Ishikawa (cell line): Measurements from ENCODE around the gene SLC27A2.

ENCODE experiments used
- CEBPB ChIP-seq: IDR thresholded peaks from 2 replicates; pipeline ENCODE4 v1.6.1; 2012
- CREB1 ChIP-seq: IDR thresholded peaks from 2 replicates; pipeline ENCODE4 v1.6.1; 2012; ENCODE audit warnings: low read depth
- EGR1 ChIP-seq: IDR thresholded peaks from 2 replicates; pipeline ENCODE4 v1.6.1; 2012
- EP300 ChIP-seq: IDR thresholded peaks from 2 replicates; pipeline ENCODE4 v1.6.1; 2012; ENCODE audit warnings: borderline replicate concordance
- FOXM1 ChIP-seq: IDR thresholded peaks from 2 replicates; pipeline ENCODE4 v1.6.1; 2012; ENCODE audit warnings: low read depth, borderline replicate concordance
- MAX ChIP-seq: IDR thresholded peaks from 2 replicates; pipeline ENCODE4 v1.6.1; 2012
- NFIC ChIP-seq: IDR thresholded peaks from 2 replicates; pipeline ENCODE4 v1.6.1; 2012
- RAD21 ChIP-seq: IDR thresholded peaks from 2 replicates; pipeline ENCODE4 v1.6.1; 2012; ENCODE audit warnings: low read depth
- REST ChIP-seq: IDR thresholded peaks from 2 replicates; pipeline ENCODE4 v1.6.1; 2012; ENCODE audit warnings: low read depth, mild to moderate bottlenecking
- TAF1 ChIP-seq: IDR thresholded peaks from 2 replicates; pipeline ENCODE4 v1.6.1; 2012; ENCODE audit warnings: low read depth, mild to moderate bottlenecking
- TCF12 ChIP-seq: IDR thresholded peaks from 2 replicates; pipeline ENCODE4 v1.6.1; 2012; ENCODE audit warnings: low read depth
- TEAD4 ChIP-seq: IDR thresholded peaks from 2 replicates; pipeline ENCODE4 v1.6.1; 2012
- USF1 ChIP-seq: IDR thresholded peaks from 2 replicates; pipeline ENCODE4 v1.6.1; 2012
- YY1 ChIP-seq: IDR thresholded peaks from 2 replicates; pipeline ENCODE4 v1.6.1; 2012; ENCODE audit warnings: low read depth
- ZBTB7A ChIP-seq: IDR thresholded peaks from 2 replicates; pipeline ENCODE4 v1.6.1; 2012; ENCODE audit warnings: low read depth

The SLC27A2 gene

GRCh38 chr15:50260969-50261496 is 79.0 kb downstream of the SLC27A2 start:
- TF ChIP-seq USF1 = no peak
- TF ChIP-seq EGR1 = no peak
- TF ChIP-seq NFIC = no peak
- no peak for TF ChIP-seq TCF12
- TF ChIP-seq FOXM1 = no peak
- TF ChIP-seq MAX = no peak
- TF ChIP-seq TAF1 = no peak
- no peak for TF ChIP-seq EP300
- TF ChIP-seq RAD21 = no peak
- TF ChIP-seq CEBPB = no peak
- no peak for TF ChIP-seq REST
- no peak for TF ChIP-seq TEAD4
- TF ChIP-seq YY1 = no peak
- TF ChIP-seq ZBTB7A = no peak
- no peak for TF ChIP-seq CREB1

GRCh38 chr15:50261981-50262380 is 80.0 kb downstream of the SLC27A2 start:
- TF ChIP-seq NFIC (no peak), CEBPB (no peak), TAF1 (no peak), REST (no peak), EP300 (no peak), MAX (no peak), TCF12 (no peak), USF1 (no peak), ZBTB7A (no peak), FOXM1 (no peak), TEAD4 (no peak), RAD21 (no peak), CREB1 (no peak), EGR1 (no peak), YY1 (no peak)

GRCh38 chr15:50262533-50262932 is 80.5 kb downstream of the SLC27A2 start:
- TF ChIP-seq EP300 = no peak
- no peak for TF ChIP-seq TCF12
- TF ChIP-seq CREB1 = no peak
- TF ChIP-seq TAF1 = no peak
- TF ChIP-seq MAX = no peak
- TF ChIP-seq YY1 = no peak
- no peak for TF ChIP-seq CEBPB
- no peak for TF ChIP-seq EGR1
- TF ChIP-seq NFIC = no peak
- TF ChIP-seq ZBTB7A = no peak
- no peak for TF ChIP-seq TEAD4
- TF ChIP-seq RAD21 = no peak
- no peak for TF ChIP-seq FOXM1
- TF ChIP-seq REST = no peak
- TF ChIP-seq USF1 = no peak

GRCh38 chr15:50265620-50266019 is 83.6 kb downstream of the SLC27A2 start, which contains the start of gene HDC:
HDC (minus strand) TSS chr15:50265726; CDS start chr15:50265623, 103 bp downstream.
- TF ChIP-seq FOXM1 = no peak
- no peak for TF ChIP-seq TEAD4
- no peak for TF ChIP-seq NFIC
- TF ChIP-seq CREB1 = no peak
- TF ChIP-seq EP300 = no peak
- TF ChIP-seq EGR1 = no peak
- no peak for TF ChIP-seq TAF1
- no peak for TF ChIP-seq CEBPB
- no peak for TF ChIP-seq REST
- no peak for TF ChIP-seq RAD21
- TF ChIP-seq ZBTB7A = no peak
- TF ChIP-seq YY1 = no peak
- no peak for TF ChIP-seq MAX
- TF ChIP-seq TCF12 = no peak
- no peak for TF ChIP-seq USF1
